HEK293 (cell line): ENCODE results near the gene B4GALT6.

Experiments
- RBAK ChIP-seq: fragments of 450-650 bp; formaldehyde crosslinking; IDR thresholded peaks from 2 replicates; pipeline ENCODE4 v1.5.1; 2016; ENCODE audit warnings: missing biosample characterization, missing genetic modification characterization
- YY1 ChIP-seq: fragments of 450-650 bp; formaldehyde crosslinking; IDR thresholded peaks from 2 replicates; pipeline ENCODE4 v1.5.1; 2018; ENCODE audit warnings: missing biosample characterization, missing genetic modification characterization
- TF ChIP-seq, protein P1 (sequence below): IDR thresholded peaks from 2 replicates; pipeline ENCODE4 v1.6.1; 2011; ENCODE audit warnings: mild to moderate bottlenecking, low read depth, low read length, borderline replicate concordance
- TF ChIP-seq, protein P2 (sequence below): fragments of 450-650 bp; formaldehyde crosslinking; IDR thresholded peaks from 2 replicates; pipeline ENCODE4 v1.5.1; 2016; ENCODE audit warnings: missing biosample characterization, missing genetic modification characterization
- TF ChIP-seq, protein P3 (sequence below): sonication (generic); formaldehyde crosslinking; IDR thresholded peaks from 2 replicates; pipeline ENCODE4 v1.8.1; 2022; ENCODE audit warnings: mild to moderate bottlenecking, moderate library complexity, missing genetic modification reagents

DNA sequence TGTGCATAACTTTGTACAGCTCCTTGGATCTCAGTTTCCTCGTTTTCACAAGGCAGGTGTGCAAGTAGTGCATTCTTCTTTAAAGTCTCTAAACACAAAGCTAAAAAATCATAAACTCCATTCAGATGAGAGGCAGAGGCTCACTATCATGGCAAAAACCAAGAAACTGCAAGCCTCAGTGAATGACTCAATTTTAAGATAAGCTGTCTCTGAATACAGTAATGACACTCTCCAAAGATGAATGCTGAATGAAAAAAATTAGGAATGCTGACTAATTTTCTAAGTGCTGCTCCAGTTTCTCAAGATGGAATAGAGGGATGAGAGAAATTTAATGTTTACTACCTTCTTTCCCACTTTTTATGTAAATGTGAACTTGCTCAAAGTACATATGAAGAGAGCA, 17.2 kb downstream of the B4GALT6 start:
- TF ChIP-seq RBAK (tag by site-specific recombination) (no peak), YY1 (no peak)
- TF ChIP-seq, protein P1, sequence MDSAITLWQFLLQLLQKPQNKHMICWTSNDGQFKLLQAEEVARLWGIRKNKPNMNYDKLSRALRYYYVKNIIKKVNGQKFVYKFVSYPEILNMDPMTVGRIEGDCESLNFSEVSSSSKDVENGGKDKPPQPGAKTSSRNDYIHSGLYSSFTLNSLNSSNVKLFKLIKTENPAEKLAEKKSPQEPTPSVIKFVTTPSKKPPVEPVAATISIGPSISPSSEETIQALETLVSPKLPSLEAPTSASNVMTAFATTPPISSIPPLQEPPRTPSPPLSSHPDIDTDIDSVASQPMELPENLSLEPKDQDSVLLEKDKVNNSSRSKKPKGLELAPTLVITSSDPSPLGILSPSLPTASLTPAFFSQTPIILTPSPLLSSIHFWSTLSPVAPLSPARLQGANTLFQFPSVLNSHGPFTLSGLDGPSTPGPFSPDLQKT: no peak
- TF ChIP-seq, protein P2, sequence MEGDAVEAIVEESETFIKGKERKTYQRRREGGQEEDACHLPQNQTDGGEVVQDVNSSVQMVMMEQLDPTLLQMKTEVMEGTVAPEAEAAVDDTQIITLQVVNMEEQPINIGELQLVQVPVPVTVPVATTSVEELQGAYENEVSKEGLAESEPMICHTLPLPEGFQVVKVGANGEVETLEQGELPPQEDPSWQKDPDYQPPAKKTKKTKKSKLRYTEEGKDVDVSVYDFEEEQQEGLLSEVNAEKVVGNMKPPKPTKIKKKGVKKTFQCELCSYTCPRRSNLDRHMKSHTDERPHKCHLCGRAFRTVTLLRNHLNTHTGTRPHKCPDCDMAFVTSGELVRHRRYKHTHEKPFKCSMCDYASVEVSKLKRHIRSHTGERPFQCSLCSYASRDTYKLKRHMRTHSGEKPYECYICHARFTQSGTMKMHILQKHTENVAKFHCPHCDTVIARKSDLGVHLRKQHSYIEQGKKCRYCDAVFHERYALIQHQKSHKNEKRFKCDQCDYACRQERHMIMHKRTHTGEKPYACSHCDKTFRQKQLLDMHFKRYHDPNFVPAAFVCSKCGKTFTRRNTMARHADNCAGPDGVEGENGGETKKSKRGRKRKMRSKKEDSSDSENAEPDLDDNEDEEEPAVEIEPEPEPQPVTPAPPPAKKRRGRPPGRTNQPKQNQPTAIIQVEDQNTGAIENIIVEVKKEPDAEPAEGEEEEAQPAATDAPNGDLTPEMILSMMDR (tag by site-specific recombination): no peak
- TF ChIP-seq, protein P3, sequence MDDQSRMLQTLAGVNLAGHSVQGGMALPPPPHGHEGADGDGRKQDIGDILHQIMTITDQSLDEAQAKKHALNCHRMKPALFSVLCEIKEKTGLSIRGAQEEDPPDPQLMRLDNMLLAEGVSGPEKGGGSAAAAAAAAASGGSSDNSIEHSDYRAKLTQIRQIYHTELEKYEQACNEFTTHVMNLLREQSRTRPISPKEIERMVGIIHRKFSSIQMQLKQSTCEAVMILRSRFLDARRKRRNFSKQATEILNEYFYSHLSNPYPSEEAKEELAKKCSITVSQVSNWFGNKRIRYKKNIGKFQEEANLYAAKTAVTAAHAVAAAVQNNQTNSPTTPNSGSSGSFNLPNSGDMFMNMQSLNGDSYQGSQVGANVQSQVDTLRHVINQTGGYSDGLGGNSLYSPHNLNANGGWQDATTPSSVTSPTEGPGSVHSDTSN (CRISPR knock-in tag): no peak
